GDM1 (cell line): Measurements from ENCODE around the gene PNISR.

ENCODE experiments used
- DNase-seq: peaks from one replicate; lab custom pipeline; 2025; lab: John Stamatoyannopoulos, UW

PNISR gene

GRCh38 chr6:99402448-99402847, 22.7 kb downstream of the PNISR start:
- no peak for DNase-seq

GRCh38 chr6:99397287-99397686, 27.8 kb downstream of the PNISR start:
- no peak for DNase-seq

GRCh38 chr6:99393698-99394531, 31.2 kb downstream of the PNISR start, which contains the start of gene COQ3:
TSS of gene COQ3 (minus strand) at chr6:99394195. CDS start at chr6:99394179, 16 bp downstream.
- DNase-seq: peak; percentile 55

- no peak for DNase-seq
Observed at GRCh38 chr6:99393366-99393697, 31.8 kb downstream of the PNISR start.

DNA sequence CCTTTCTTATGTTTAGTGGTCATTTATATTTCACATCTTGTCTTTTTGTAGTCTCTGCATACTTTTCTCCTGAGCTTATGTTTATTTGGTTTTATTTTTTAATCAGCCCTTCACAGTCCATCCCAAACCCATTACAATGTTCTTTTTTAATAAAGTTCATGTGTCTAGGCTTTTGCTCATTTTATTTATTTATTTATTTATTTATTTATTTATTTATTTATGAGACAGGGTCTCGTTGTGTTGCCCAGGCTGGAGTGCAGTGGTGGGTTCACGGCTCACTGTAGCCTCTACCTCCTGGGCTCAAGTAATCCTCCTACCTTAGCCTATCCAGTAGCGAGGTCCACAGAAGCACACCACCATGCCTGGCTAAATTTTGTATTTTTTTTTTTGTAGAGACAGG, 34.2 kb downstream of the PNISR start:
- DNase-seq: no peak

DNA sequence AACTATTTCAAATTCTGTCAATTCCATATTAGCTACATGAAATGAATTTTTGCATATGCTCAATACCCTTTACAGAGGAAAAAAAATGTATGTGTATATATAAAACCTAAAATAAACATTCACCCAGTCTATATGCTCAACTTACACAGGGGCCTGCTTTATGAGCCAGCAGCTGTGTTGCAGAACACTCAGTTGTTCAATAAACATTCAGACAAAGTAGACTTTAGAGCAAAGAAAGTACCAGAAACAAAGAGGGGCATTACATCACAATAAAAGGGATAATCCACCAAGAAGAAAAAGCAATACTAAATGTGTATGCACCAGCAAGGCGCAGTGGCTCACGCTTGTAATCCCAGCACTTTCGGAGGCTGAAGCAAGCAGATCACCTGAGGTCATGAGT, 40.6 kb downstream of the PNISR start:
- no peak for DNase-seq

GRCh38 chr6:99378636-99379035, 46.5 kb downstream of the PNISR start:
- DNase-seq: peak; percentile 9

- DNase-seq: no peak
Observed at GRCh38 chr6:99369533-99369932, 55.6 kb downstream of the PNISR start.

DNA sequence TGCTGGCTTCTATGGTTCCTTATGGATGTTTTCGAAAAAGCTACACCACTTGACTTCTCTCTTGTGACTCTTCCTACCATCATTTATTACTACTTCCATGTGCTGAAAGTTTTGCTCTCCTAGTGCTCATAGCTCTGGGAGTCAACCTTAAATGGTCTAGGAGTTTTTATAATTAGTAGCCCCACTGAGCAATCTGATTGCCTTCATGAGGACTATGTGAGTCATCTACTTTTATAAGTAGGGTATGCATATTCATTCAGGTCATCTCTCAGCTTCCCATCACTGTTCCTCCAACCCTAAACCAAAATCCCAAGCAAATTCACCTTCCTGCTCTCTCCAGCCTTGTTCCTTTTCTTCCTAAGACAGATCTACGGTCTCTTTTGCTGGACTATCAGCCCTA, 58.3 kb downstream of the PNISR start:
- DNase-seq: no peak

- DNase-seq: no peak
Observed at GRCh38 chr6:99364026-99364425, 61.1 kb downstream of the PNISR start.

GRCh38 chr6:99362678-99363268, 62.3 kb downstream of the PNISR start:
- DNase-seq: no peak

GRCh38 chr6:99359800-99360199, 65.3 kb downstream of the PNISR start:
- no peak for DNase-seq

- DNase-seq: no peak
Observed at GRCh38 chr6:99356641-99357040, 68.5 kb downstream of the PNISR start.

DNA sequence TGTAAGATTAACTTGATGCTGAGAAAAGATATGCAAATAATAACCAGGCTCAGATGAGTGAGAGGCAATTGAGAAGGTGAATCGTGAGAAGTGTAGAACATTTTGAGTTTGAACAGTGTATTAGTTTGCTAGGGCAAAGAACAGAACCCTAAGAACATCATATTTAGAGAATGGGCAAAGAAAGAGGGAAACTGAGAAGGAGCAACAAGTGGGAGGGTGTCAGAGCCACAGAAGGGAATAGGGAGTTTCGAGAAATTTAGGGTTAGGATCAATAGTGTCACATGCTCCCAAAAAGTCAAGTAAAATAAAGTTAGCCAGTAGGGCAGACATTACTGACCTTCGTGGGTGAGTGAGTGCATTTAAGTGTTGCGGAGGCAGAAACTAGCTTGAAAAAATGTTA, 70.1 kb downstream of the PNISR start:
- DNase-seq: no peak

- DNase-seq: no peak
Observed at GRCh38 chr6:99353126-99353525, 72.0 kb downstream of the PNISR start.

DNA sequence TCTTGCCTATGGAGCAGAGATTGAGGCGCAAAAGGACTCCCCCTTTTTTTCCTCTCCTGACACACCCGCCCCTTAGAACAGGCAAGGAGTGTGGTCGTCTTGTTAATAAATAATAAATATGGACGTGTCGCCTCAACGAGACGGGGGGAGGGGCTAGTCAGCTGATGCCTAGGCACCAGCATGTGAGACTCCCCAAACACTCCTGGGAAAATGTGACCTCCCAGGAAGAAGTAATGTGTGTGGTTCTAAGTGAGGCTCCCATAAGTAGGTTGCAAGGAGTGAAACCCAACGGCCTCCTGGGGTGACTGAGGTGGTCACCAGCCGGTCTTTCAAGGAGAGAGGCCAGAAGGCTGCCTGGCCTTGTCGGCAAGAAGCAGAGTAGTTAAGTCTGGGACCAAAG, 74.5 kb downstream of the PNISR start:
- no peak for DNase-seq

- DNase-seq: no peak
Observed at GRCh38 chr6:99349171-99350141, 75.7 kb downstream of the PNISR start, which contains the start of gene FAXC. TSS of gene FAXC (minus strand) at chr6:99349674. CDS start at chr6:99349372, 302 bp downstream.

- no peak for DNase-seq
Observed at GRCh38 chr6:99348288-99349170, 76.6 kb downstream of the PNISR start.
